AG04450 (cell line): Measurements from ENCODE around the gene ELAC1. TPM values are rescaled to one million over a fixed set of nuclear protein-coding genes. Genes with fewer than 3 reads are reported as not detected.

Experiments used
- CTCF ChIA-PET: fragments of 300-600, 350-600 bp; formaldehyde crosslinking; extraction: SDS; loops from one replicate; lab custom pipeline; 2022; ENCODE audit warnings: antibody characterized with exemption, inconsistent platforms; lab: Charles Lee
- POLR2A ChIA-PET: fragments of 350-600 bp; formaldehyde crosslinking; extraction: SDS; loops from one replicate; lab custom pipeline; 2021; ENCODE audit warnings: antibody characterized with exemption, inconsistent platforms; lab: Yijun Ruan, JAX
- DNase-seq: peaks from one replicate; pipeline ENCODE4 v3.0.0-alpha.2; 2011; ENCODE audit warnings: low read depth, low spot score
- H3K27ac ChIP-seq: one replicate; pipeline ENCODE4 v1.5.1; 2012; ENCODE audit warnings: low read depth, low read length, control low read depth
- H3K27me3 ChIP-seq: one replicate; pipeline ENCODE4 v1.6.0; 2012; ENCODE audit warnings: low read length; ENCODE audit not compliant: control insufficient read depth, insufficient read depth
- H3K4me3 ChIP-seq: 2 replicates; pipeline ENCODE4 v1.5.1; 2011; ENCODE audit warnings: mild to moderate bottlenecking, low read depth, low read length, control low read depth
- H3K9me3 ChIP-seq: 2 replicates; pipeline ENCODE4 v1.5.1; 2012; ENCODE audit warnings: low read length; ENCODE audit not compliant: control insufficient read depth, insufficient read depth
- polyA plus RNA-seq: library from polyadenylated mRNA; depleted of rRNA; stranded (reverse); fragments of >200 nt; gene quantifications from 2 replicates; pipeline ENCODE4 v1.2.3, GENCODE V29; 2011
- TF ChIP-seq, protein P1 (sequence below): IDR thresholded peaks from 2 replicates; pipeline ENCODE4 v1.5.1; 2011; ENCODE audit warnings: low read depth, low read length, control low read depth, inconsistent platforms

ELAC1 gene
- polyA plus RNA-seq, 1 experiment, result 9.1 TPM

DNA sequence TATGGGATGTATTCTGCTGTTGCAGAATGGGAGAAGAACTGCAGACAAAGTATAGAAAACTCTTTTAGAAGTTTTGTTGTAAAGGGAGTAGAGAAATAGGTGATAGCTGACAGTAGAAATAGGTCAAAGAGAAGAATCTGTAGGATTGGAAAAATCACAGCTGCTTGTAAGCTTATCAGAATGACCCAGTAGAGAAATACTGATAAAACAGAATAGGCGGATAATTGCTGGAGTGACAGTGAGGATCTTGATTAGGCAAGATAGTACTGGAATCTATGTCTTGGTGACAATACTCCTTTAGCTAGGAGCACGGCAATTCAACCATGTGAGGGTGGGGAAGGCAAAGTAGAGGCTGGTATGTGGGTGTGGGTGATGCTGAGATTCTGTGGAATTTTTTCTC lies 57.7 kb downstream of the ELAC1 start:
- Histone ChIP-seq H3K27me3 (no peaks in the 10 kb centered on the region), H3K27ac (no peak overlapping the region), H3K4me3 (no peak overlapping the region), H3K9me3 (no peaks in the 10 kb centered on the region)
- DNase-seq, result no peak
- TF ChIP-seq, protein P1, sequence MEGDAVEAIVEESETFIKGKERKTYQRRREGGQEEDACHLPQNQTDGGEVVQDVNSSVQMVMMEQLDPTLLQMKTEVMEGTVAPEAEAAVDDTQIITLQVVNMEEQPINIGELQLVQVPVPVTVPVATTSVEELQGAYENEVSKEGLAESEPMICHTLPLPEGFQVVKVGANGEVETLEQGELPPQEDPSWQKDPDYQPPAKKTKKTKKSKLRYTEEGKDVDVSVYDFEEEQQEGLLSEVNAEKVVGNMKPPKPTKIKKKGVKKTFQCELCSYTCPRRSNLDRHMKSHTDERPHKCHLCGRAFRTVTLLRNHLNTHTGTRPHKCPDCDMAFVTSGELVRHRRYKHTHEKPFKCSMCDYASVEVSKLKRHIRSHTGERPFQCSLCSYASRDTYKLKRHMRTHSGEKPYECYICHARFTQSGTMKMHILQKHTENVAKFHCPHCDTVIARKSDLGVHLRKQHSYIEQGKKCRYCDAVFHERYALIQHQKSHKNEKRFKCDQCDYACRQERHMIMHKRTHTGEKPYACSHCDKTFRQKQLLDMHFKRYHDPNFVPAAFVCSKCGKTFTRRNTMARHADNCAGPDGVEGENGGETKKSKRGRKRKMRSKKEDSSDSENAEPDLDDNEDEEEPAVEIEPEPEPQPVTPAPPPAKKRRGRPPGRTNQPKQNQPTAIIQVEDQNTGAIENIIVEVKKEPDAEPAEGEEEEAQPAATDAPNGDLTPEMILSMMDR, result no peak
- POLR2A ChIA-PET, result no interaction called here
- CTCF ChIA-PET, result interaction anchor here (1.1 kb wide), 1 partner anchor 16 kb away, joined by 3 read pairs; no protein-coding TSS in a partner anchor

GRCh38 chr18:51028201-51028805 lies 60.5 kb downstream of the ELAC1 start:
- ChIA-PET CTCF (interaction anchor here (0.6 to 1.5 kb wide), 3 partner anchors 107 to 208 kb away, joined by 3 to 8 read pairs (median 3); no protein-coding TSS in a partner anchor), POLR2A (interaction anchor here (0.7 kb wide), 1 partner anchor 61 kb away, joined by 5 read pairs; no protein-coding TSS in a partner anchor)
- Histone ChIP-seq H3K4me3 (no peak overlapping the region), H3K27ac (no peak overlapping the region), H3K27me3 (no peaks in the 10 kb centered on the region), H3K9me3 (no peaks in the 10 kb centered on the region; the same call in 1 of the 2 replicates)
- TF ChIP-seq, protein P1, result no peak
- DNase-seq, result no peak

DNA sequence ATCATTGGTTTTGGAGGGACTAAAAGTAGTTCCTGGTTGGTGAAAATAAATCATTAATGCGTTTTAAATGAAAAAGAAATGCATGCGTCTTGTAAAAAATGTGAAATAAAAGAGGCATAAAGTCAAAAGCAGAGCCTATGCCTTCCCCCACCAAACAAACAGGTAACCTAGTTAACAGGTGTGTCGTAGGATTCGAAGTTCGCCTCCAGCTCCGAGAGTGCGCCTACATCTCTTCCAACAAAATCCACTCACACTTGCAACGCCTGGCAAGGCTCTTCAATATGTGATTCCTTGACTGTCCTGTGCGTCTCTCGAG lies 61.5 kb downstream of the ELAC1 start:
- H3K4me3 ChIP-seq, result peak overlapping the region; percentile 78
- no peak for DNase-seq
- ChIA-PET POLR2A (interaction anchor here (1.0 to 2.6 kb wide), 6 partner anchors 11 to 168 kb away, joined by 3 to 13 read pairs (median 6); partner anchors contain the start of genes ELAC1, ME2 and MEX3C), CTCF (interaction anchor here (1.5 kb wide), 1 partner anchor 209 kb away, joined by 3 read pairs; no protein-coding TSS in a partner anchor)
- H3K27me3 ChIP-seq, result no peaks in the 10 kb centered on the region
- TF ChIP-seq, protein P1, result no peak
- H3K27ac ChIP-seq, result peak overlapping the region; percentile 94
- no peaks in the 10 kb centered on the region; the same call in 1 of the 2 replicates for H3K9me3 ChIP-seq

- POLR2A ChIA-PET, result interaction anchor here (0.6 to 2.6 kb wide), 10 partner anchors 10 to 172 kb away, joined by 3 to 13 read pairs (median 4); partner anchors contain the start of genes ELAC1, ME2 and MEX3C
- Histone ChIP-seq H3K27me3 (no peaks in the 10 kb centered on the region), H3K4me3 (peak within 1 kb of the TSS; percentile 78), H3K27ac (peak within 1 kb of the TSS; percentile 94), H3K9me3 (no peaks in the 10 kb centered on the region; the same call in 1 of the 2 replicates)
- CTCF ChIA-PET, result interaction anchor here (0.6 to 0.8 kb wide), 2 partner anchors 210 to 638 kb away, joined by 3 read pairs; no protein-coding TSS in a partner anchor
- DNase-seq, result peak; percentile 91
- TF ChIP-seq, protein P1, result no peak
Measured at GRCh38 chr18:51029694-51030536, 62.1 kb downstream of the ELAC1 start, which contains the start of gene SMAD4. Gene SMAD4 (plus strand): TSS chr18:51030213. CDS start chr18:51047047, 16,834 bp downstream.
